ENCODE measurements around the gene PLA2R1.

- TF ChIP-seq CTCF (conservative IDR thresholded peaks at IDR 0.05; ENCODE audit: low read length) (no peak), EZH2phosphoT487 (IDR thresholded peaks at IDR 0.05; ENCODE audit: borderline replicate concordance) (no peak)
These were observed 79.3 kb downstream of the PLA2R1 start for GRCh38 chr2:159982842-159983785.

All from Loucy (cell line).